GM18858 (cell line): ENCODE measurements around the gene UPF2.

ENCODE experiments used
- ATAC-seq: cut with Tn5 transposase; IDR thresholded peaks from one replicate; pipeline ENCODE4 v1.9.1; 2021; ENCODE audit not compliant: unreplicated experiment

The UPF2 gene

DNA sequence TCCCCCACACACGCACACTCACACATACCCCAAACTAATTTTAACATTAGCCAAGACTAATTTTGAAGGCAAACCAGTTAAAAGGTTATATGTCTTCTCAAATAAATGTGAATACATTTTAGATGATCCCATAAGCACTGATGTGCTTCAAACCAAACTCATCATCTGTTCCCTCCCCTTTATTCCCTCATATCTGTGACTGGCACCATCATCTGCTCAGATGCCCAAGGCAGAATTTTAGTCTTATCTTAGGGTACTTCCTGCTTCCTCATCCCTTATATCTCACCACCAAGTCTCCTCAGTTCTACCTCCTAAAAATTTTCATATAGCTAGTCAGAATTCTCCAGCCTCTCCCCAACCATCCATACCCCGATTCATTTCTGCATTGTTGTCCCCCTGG is 80.4 kb downstream of the UPF2 start:
- ATAC-seq, result no peak

DNA sequence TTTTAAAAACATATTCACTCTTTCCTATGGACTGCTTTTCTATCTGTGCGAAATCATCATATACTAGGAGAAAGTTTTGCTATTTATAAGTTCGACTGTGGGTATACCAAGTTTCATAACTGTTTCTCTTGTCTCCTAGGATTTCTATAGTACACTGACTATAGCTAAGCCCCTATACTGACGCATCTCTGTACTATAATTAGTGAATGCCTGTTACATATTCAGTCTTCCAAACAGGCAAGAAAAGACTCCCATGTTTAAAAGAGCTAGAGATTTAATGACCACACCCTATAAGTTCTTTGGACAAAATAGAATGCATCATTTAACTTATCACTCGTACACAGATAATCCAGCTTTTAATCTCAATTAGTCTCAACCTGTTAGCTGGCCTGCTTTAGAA is 80.8 kb downstream of the UPF2 start:
- ATAC-seq, result no peak

DNA sequence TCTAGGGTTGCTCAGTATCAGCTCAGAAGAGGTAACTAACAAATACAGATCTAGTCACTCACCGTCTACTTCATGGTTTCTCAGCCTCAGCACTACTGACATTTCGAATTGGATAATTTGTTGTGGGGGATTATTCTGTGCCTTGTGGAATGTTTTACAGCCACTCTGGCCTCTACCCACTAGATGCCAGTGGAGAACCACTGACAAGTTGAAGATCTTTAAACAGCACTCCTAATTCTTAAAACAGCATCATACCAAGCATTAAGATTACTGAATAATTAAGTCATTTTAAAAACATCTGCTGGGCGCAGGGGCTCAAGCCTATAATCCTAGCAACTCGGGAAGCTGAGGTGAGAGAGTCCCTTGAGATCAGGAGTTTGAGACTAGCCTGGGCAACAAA is 82.6 kb downstream of the UPF2 start:
- no peak for ATAC-seq

DNA sequence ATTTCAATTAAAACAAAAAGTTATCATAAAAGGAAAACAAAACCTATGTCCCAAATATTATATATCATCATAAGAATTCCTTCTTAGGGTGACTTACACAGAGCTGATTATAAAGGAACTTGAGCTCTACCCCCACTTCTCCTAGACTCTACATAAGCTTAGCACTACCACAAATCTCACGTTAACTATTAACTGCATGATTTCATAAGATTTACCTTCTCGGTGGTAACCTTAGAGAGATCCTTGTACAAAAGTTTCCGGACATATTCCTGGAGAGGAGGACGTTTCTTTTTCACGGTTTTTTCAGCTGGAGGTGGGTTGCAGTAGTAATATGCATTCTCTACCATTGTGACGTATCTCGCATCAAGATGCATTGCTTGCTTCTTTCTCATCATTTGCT is 83.7 kb downstream of the UPF2 start:
- no peak for ATAC-seq

DNA sequence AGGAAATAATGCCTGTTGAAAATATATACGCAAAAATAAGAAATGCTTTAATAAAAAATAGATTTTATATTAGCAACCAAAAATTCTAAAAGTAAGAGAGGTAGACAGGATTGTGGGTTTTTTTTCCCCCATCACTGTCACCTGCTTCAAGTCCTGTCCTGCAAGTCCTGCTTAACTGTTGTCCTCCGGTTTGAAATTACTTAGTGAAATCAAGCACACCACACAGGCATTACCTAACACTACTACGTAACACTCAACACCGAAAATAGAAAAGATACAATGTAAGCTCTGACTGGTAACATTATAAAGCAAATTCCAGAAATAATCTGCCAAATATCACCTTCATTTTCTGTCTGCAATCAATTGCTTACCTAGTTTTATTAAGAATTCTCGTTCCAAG is 90.9 kb downstream of the UPF2 start:
- ATAC-seq, result no peak

DNA sequence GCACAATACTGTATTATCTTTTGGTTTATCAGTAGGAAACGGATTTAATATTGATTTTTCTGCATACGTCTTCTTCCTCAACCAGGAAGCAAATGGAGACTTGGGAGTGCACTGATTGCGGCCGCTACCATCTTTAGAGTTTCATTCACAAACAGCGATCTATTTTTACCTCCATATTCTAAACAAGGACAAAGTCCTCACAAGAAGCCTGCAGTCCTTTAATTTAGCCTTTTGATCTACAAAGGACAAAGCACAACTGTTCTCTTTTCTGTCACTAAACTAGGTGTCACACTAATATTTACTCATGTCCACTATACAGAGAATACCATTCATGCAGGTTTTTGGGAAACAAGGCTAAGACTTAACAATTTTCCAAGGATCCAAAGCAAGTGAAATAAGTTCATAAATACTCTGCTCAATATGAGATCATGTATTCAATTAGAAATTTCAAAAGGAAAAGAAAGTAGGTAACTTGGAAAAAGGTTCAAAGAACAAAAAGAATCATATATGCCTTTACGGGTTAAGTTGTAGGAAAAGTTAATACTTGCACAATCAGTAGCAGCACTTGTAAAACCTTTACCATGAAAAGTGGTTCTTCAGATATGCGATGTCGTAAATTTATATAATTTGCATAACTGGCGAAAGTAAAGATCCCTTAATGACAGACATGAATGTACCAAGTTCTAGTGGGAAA is 92.1 kb downstream of the UPF2 start:
- no peak for ATAC-seq

DNA sequence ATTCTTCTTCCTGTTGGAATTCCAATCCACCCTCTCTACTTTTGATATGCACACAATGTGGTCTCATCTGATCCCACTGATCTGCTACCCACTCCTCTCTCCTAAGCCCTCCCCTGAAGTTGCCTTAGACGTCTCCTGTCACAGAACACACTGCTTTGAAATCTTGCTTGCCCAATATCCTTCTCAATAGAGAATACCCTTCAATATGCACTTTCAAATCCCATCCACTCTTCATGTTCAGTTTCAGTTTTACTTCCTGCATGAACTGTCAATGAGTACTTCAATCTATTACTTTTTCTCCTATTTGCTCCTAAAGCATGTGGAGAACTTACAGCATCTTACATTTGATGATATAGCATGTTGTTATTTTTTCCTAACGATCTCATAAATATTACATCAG is 93.5 kb downstream of the UPF2 start:
- ATAC-seq, result no peak

DNA sequence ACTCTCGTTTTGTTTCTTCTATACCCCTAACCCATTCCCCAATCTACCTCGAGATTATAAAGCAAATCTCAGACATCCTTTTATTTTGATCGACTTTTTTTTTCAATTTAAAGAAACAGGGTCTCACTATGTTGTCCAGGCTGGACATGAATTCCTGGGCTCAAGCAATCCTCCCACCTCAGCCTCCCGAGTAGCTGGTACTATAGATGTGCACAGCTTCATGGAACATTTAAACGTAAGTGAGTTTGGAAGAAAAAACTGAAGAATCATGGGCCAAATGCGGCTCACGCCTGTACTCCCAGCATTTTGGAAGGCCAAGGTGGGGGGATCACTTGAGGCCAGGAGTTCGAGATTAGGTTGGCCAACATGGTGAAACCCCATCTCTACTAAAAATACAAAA is 96.0 kb downstream of the UPF2 start:
- no peak for ATAC-seq

DNA sequence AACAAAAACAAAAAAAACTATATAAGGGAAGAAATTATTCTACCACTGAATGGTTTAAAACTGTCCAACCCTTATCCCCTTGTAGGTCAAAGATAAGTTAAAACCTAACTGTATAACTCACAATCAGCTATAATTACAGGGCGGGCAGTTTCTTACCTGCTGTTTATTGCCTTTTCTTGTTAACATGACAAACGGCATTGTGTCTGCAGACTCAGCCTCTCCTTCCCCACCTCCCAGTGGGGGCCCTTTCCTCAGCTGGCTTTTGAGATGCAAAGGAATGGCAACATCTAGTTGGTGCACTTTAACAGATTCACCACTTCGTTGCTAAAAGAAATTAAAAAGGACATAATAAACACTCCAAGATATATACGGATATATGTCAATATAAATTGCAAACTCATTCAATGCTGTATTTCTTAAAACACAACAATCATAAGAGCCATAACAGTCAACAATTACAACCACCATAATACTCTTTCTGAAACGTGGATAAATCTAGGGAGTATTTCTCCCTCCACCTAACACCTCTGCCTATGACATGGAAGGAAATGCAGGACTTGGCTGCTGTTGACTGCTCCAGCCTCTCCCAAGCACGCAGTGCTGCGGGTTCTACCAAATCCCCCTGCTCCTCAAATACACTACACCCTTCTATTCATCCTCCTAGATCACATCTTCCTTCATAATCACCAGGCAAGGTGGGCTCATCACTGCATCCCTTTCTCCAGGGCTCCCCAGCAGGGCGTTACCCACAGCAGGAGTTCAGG is 106.0 kb downstream of the UPF2 start:
- no peak for ATAC-seq

DNA sequence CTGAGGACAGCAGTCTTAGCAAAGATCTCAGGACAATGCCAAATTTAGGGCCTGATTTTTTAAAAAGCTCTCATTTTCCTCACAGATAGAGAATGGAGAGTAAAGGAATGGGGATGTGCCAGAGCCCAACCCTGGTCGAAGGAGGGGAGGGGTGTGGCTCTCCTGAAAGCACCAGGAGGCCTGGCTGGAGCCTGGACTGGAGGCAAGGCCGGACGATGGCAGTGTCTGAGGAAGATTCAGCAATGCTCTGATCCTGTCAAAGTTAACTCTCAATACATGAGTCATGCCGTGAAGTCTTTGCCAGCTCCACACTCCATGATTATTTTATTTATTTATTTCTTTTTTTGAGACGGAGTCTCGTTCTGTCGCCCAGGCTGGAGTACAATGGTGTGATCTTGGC is 108.3 kb downstream of the UPF2 start:
- no peak for ATAC-seq

DNA sequence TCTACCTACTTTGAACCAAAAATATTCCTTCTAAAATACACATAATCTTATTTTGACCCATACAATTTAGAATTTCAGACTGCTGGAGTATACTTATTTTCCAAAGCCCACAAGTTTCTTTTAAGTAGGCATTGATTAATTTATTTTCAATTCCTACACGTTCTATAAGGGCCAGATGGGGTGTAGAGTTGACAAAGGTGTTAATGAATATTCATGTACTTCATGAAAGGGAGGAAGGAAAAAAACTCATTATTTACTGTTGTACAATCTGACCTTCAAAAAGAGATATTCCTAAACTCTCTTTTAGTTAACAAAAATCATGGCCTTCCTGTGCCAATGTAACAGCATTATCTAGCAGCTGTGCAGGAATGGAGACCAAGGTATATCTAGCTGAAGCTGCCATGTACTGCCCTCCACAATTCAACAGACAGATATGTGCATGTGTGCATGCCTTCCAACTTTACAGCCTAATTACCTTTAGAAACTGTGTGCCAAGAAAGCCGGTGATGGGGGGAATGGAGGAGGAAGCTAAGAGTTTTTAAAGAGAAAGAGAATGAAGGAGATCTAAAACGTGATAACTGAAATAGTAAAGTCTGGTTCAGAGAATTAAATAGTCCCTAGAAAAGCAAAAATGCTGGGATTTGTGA is 108.9 kb downstream of the UPF2 start:
- no peak for ATAC-seq

DNA sequence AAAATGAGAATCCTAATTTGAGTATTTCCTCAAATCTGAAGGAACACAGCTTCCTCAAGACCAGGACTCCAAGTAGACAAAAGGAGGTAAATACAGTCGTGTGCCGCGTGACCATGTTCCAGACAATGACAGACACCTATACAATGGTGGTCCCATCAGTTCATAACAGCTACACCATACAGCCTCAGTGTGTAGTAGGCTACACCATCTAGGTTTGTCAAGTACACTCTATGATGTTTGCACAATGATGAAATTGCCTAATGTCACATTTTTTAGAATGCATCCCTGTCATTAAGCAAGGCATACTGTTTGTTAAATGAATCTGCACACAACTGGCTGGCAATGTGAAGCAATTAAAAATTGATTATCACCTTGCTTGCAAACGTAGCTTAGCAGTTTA is 111.6 kb downstream of the UPF2 start:
- no peak for ATAC-seq

DNA sequence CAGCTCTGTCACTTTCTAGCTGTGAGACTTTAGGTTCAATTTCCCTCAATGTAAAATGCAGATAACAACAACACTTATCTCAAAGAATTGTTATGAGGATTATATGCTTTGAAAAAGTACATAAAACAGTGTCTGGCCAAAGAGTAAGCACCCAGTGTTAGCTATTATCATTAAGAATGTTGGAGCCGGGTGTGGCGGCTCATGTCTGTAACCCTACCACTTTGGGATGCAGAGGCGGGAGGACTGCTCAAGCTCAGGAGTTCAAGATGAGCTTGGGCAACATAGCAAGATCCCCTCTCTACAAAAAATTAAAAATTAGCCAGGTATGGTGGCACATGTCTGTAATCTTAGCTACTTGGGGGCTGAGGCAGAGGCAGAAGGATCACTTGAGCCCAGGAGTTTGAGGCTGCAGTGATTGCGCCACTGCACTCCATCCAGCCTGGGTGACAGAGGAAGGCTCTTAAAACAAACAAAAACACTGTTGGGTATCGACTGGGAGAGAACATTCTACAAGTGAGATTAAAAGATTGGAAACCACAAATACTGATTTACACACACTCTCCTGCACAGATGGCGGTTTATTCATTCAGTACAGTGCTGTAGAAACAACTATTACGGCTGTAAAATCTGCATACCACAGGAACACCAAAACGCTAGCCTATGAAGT is 112.2 kb downstream of the UPF2 start:
- ATAC-seq, result no peak

DNA sequence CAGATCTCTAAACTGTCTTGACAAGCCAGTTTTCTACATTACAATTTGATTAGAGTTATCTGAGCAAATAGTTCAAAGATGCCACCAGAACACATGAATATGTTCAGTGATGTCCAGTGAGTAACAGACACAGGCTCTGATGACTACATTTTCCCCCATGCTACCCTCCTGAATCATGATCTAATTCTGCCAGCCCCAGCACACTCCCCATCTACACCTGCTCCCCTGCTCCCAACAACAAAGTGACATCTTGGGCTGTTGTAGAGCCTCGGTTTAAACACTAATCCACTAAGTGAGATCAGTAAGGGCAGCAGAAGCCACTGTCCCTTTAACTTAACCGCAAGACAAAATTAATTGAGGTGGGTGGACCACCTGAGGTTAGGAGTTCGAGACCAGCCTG is 114.9 kb downstream of the UPF2 start:
- no peak for ATAC-seq

DNA sequence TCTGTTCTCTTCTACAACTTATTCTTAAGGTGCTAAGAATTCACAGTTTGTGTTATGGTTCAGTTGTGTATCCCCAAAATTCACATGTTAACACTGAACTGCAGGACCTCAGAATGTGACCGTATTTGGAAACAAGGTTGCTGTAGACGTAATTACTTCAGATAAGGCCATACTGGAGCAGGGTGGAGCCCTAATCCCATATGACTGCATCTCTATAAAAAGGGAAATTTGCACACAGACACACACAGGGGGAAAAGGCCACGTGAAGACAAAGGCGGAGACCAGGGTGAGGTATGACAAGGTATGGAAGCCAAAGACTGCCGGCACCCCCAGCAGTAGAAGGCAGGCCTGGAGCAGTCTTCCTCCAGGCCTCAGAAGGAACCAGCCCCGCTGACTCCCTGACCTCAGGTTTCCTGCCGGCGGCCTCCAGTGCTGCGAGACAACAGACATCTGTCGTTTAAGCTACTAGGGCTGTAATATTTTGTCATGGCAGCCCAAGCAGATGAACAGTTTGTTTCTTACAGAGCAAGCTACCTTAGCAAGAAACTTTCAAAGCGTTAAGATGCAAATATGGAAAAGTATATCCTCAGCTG is 120.7 kb downstream of the UPF2 start:
- no peak for ATAC-seq

DNA sequence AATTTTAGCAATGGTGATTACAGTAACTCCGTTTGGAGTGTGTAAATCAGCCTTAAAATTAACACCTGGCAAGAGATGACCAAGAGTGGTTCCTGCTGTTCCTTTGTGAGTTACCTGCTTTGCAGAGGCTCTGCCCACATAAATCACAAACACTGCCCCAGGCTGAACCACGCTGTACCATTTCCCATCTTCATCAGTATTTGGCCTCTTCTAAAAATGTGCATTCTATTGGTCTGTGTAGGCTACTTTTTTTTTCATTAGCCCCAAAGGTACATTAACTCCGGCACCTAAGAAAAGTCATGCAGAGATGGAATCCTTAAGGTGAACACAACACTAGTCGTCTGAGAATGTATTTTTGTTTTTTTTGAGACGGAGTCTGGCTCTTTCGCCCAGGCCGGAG is 123.3 kb downstream of the UPF2 start:
- no peak for ATAC-seq

DNA sequence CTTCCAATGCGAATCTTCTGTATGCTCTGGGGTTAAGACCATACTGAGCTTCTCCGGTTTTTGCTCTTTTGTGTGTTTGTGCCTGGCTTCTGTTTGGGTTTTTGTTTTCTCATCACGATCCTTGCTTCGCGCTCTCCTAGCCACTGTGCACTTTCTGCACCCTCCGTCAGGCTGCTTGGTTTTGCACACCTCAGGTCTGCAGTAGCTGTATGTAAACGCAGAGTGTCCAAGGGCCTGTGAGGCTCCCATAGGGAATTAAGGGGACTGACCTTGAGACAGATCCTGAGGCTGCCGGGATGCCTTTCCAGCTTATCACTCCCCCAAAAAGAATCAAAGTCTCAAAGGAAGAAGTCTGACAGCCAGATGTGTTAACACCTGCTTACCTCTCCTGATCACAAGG is 124.2 kb downstream of the UPF2 start:
- no peak for ATAC-seq

DNA sequence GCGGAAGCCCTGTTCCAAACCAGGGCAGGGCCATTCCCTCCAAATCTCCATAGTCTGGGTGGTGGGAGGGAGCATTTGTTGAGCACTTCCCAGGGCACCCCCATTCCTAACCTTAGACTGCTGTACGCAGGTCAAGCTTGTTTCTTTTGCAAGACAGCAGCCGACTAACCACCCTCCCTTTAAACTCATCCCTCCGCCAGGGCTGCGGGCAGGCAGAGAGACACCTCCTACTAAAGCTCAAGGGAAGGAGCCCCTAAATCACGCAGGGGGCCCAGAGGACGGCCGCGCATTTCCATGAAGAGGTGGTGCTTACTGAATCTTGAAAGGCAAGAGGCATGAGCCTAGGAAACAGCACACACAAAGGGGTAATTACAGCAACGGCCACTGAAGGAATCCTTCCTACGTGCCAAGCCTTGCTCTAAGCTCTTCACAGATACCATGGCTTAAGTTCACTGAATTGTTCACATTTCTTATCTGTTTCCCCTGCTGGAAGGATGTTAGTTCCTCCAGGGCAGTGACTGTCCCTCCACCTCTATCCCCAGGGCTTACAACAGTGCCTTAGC is 129.4 kb downstream of the UPF2 start:
- ATAC-seq, result no peak

DNA sequence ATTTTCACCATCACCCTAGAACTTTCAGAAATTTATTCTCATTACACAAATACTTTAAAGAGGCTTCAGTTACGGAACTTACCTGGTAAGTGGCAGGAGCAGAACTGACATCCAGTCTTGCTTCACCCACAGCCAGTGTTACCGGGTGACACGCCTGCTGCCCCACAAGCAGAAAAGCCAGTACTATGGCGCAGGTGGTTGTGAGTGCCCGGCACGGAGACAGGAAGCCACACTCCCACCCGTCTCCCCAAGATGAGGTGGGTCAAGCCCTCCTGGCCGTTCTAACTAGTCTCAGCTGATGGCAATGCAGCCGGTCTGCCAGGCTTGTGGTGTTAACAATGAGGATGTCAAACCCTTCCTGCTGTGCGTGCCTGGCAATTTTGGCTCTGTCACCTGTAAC is 132.5 kb downstream of the UPF2 start:
- no peak for ATAC-seq

DNA sequence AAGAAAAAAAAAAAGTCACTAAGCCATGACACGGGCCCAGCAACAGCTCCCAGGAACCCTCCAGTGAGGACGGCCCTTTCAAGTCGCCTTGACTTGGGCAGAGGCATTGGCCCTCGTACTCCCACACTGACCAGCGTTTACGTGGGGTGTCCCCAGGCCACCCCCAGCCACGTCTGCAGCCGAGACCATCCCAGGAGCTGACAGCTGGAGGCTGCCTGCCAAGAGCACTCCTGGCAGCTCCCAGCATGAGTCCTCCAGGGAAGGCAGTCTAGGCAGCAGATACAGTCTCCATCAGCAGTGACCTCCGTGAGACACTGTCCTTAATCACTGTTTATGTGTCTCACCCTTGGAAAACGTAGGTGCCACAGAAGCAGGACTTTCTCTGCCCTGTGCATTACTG is 133.0 kb downstream of the UPF2 start:
- ATAC-seq, result no peak

DNA sequence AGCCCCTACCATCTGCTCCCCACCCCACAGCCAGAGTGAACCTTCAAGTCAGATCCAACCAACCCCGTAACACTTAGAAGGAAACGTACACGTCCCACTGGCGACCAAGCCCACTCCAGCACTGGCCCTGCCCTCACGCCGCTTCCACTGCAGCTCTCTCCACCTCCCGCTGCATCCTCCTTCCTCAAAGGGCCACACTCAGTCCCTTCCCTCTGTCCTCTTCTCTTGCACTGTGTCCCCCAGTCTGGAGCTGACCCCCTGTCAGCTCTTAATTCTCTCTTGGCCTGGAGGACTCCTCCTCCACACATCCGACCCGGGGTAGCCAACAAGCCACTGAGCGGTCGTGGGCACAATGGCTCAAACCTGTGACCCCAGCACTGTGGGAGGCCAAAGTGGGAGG is 133.6 kb downstream of the UPF2 start:
- ATAC-seq, result no peak
